HG02763 (cell line): ENCODE results near the gene FXYD7.

Source experiments
- ATAC-seq: cut with Tn5 transposase; IDR thresholded peaks from one replicate; pipeline ENCODE4 v1.9.1; 2021; ENCODE audit warnings: mild to moderate bottlenecking, moderate library complexity; ENCODE audit not compliant: unreplicated experiment

FXYD7 gene

DNA sequence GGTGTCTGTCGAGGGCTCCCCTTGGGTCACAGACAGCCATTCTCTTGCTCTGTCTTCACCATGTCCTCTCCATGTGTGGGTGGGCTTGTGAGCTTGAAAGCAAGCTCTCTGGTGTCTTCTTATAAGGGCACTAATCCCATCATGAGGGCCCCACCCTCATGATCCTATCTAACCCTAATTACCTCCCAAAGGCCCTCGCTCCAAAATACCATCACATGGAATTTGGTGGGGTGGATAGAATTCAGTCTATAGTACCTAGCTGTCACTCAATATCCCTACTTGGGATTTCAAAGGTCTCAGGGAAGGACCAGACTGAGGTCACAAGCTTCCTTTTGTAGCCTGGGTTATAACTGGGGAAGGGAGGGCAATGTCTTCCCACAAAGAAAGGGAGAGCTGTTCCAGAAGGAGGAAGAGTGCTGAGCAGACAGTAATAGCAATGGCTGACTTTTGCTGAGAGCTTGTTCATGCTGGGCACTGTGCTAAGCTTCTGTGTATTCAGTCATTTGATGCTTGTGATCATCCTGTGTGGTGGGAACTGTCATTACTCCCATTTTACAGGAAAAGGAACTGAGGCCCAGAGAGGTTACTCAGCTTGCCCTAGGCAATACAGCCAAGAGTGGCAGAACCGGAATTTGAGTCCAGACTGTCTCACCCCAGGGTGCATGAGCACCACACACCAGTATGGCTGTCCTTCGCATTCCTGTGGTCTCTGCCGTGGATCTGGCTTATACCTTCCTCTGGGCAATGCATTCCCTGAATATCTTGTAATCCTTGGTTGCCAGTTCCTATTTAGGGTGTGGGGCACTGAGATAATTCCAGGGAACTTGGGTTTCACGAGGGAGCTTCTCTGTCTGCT lies 19.6 kb downstream of the FXYD7 start:
- ATAC-seq: no peak

DNA sequence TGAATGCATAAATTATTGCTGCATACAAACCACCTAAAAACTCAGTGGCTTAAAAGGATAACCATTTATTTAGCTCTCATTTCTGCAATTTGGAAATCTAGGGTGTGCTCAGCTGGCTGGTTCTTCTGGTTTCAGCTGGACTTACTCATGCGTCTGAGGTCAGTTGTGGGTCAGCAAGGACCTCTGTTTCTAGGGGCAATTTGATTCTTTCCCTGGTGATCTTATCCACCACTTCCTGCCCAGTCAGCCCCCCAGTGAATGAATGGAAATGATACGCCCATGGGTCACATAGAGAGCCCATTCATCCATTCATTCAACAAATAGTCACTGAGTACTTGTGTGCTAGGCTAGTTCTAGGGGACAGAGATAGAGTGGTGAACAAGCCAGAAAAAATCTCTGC lies 21.4 kb downstream of the FXYD7 start:
- no peak for ATAC-seq

DNA sequence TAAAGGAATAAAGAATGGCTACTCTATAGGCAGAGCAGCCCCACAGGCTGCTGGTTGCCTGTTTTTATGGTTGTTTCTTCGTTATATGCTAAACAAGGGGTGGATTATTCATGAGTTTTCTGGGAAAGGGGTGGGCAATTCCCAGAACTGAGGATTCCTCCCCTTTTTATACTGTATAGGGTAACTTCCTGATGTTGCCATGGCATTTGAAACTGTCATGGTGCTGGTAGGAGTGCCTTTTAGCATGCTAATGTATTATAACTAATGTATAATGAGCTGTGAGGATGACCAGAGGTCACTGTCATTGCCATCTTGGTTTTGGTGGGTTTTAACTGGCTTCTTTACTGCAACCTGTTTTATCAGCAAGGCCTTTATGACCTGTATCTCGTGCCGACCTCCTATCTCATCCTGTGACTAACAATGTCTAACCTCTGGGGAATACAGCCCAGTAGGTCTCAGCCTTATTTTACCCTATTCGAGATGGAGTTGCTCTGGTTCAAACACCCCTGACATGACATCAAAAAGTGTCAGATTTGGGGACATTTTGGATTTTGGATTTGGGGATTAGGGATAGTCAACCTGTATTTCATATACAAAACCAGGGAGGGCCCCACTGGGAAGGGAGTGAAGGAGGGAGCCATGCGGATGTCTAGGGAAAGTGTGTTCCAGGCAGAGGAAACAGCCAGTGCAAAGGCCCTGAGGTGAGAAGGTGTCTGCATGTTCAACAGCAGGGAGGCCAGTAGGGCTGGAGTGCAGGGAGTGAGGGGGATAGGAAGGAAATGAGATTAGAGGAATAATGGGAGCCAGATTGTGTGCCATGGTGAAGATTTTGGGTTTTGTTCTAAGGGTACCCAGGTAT lies 22.4 kb downstream of the FXYD7 start:
- ATAC-seq: no peak

DNA sequence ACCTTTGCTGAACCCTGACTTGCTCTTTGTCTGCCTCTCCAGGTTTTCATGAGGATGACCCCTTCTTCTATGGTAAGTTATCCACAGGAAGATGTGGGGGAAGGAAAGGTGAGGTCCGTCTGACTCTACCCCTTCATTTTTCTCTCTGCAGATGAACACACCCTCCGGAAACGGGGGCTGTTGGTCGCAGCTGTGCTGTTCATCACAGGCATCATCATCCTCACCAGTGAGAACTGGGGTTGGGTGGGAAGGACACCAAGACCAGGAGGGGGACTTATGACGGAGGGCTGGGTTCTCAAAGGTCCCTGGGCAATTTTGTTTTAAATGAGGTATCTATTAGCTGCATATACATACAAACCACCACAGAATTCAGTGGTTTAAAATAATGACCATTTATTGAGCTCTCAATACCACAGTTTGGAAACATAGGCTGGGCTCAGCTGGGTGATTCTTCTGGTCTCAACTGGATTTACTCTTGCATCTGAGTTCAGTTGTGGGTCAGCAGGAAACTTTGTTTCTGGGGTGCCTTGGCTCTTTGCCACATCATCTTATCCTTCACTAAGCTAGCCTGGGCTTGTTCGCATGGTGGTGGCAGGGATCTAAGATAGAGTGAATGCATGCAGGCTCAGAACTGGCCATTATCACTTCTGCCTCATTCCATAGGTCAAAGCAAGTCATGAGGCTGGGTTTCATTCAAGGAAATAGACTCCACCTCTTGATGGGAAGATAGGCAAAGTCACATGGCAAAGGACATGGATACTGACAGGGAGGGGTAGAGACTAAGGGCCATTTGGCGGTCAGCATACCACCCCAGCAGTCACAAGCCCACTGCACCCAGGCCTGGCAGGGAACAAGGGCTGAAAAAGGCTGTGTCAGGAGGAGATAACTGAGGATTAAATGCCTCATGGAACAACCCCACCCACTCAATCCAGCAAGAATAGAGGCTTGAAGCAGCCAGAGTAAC lies 23.3 kb downstream of the FXYD7 start:
- ATAC-seq: no peak

DNA sequence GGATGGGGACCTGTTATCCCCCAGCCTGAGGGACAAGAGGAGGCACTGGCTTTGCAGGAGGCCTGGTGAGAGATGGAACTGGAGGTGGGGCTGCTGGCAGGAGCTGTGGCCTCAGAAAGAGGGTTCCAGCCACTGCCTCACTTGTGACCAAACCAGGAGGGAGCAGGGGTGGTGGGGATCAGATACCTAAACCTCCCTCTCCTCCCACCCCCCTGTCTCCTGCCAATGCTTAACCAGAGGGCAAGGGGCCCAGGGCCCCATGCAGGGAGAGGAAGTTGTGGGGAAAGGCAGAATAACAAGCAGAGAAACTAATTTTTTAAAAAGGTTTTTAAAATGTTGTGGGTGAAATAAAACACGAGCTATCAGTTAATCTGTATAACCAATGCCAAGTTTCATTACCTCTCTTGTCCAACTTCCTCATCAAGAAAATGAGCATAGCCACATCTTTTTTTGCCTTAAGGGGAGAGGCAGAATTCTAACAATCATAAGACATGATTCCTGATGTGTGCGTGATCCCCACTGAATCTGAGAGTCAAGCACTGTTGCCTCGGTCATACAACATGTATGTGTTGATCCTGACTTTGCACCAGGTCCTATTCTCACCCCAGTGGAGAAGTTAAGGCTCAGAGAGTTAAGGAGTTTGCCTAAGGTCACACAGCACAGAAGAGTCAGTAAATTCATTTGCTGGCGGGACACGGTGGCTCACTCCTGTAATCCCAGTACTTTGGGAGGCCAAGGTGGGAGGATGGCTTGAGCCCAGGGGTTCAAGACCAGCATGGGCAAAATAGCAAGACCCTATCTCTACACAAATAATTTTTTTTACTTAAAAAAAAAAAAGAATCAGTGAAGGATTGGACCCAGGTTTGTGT lies 24.4 kb downstream of the FXYD7 start:
- no peak for ATAC-seq

- no peak for ATAC-seq
Observed at GRCh38 chr19:35168196-35168595, 25.1 kb downstream of the FXYD7 start.

DNA sequence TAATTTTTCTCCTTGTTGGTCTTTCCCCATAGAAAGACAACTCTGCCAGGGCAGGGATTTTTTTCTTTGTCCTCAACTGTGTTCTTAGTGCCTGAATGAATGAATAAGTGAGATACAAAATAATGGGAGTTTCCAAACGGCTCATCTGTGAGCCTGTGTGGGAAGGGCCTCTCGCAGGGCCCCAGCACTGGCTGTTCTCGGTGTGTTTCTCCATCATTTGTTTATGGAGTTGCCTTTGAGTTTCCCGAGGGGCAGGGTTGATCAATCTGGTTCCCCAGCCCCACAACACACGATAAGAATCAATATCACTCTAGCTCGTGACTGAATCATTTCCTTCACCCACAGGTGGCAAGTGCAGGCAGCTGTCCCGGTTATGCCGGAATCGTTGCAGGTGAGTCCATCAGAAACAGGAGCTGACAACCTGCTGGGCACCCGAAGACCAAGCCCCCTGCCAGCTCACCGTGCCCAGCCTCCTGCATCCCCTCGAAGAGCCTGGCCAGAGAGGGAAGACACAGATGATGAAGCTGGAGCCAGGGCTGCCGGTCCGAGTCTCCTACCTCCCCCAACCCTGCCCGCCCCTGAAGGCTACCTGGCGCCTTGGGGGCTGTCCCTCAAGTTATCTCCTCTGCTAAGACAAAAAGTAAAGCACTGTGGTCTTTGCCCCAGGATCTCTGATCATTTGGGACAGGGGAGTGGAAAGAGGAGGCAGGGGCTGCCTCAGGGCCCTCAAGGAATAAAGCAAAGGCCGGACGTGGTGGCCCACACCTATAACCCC lies 26.4 kb downstream of the FXYD7 start:
- ATAC-seq: no peak

DNA sequence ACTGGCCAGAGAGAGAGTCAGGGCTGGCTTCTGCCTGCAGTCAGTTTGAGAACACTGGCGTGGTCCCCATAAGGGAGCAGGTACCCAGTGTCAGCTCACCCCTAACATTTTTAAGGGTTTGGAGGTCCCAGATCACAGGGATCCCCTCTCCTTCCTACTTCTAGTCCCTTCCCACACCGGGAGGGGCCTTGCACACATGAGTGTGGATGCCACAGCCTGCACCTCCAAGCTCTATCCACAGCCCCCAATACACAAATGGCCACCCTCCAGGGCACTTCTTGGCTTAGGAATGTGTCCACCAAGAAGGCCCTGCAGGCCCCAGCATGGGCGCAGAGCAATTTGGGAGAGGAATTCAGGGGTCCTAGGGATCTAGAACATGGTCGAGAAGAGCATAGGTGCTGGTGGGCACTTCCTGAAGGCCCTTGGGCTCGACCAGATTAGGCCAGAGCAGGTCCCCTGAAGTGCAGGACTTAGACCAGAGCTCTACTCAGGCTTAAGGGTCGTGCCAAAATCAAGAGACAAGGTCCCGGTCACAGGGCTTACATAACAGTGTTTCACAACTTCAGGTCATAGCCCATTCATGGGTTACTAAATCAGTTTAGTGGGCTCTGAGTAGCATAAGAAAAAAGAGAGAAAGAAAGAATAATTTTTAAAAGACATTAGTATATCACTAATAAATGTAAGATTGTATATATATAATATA lies 27.5 kb downstream of the FXYD7 start:
- no peak for ATAC-seq

DNA sequence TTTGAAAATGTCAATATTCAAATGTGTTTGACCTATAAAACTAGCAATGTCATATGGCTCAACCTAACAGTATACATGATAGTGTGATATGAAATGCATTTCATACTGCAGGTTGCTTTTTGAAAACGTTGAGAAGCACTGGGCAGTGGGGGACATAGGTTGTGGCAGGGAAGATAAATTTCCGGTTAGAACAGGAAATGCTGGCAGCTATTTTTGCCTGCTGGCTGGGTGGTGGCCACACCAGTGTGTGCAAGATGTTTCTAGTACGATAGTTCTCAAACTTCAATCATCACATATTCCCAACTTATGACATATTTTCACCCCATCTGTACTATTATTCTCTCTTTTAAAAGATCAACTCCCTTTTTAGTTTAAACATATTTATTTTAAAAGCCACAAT lies 28.7 kb downstream of the FXYD7 start:
- ATAC-seq: no peak

DNA sequence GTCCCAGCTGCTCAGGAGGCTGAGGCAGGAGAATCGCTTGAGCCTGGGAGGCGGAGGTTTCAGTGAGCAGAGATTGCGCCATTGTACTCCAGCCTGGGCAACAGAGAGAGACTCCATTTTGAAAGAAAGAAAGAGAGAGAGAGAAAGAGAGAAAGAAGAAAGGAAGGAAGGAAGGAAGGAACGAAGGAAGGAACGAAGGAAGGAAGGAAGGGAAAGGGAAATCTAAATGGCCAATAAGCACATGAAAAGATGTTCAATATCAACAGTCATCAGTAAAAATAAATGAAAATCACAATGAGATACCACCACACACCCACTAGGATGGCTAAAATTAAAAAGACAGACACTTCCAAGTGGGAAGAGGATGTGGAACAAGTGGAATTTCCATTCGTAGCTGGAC lies 31.2 kb downstream of the FXYD7 start:
- no peak for ATAC-seq

GRCh38 chr19:35176181-35176570 lies 33.1 kb downstream of the FXYD7 start:
- ATAC-seq: no peak

- ATAC-seq: no peak
Observed at GRCh38 chr19:35177377-35178274, 34.6 kb downstream of the FXYD7 start.

GRCh38 chr19:35178701-35179100 lies 35.6 kb downstream of the FXYD7 start:
- no peak for ATAC-seq

- no peak for ATAC-seq
Observed at GRCh38 chr19:35179830-35180229, 36.8 kb downstream of the FXYD7 start.

DNA sequence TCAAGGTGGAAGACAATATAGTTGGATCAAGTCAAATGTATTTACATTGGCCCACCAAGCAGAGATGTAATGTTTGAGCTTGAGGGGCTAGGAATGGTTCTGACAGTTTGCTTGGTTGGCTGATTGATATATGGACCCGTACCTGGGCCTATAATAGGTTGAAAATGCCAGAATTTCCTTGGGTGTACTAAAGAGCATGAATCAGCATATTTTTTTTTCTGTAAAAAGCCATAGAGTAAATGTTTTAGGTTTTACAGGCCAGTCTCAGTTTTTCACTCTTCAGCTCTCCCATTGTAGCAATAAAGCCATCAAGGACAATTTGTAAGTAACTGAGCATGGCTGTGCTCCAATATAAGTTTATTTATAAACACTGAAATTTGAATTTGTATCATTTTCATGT lies 38.3 kb downstream of the FXYD7 start:
- no peak for ATAC-seq

DNA sequence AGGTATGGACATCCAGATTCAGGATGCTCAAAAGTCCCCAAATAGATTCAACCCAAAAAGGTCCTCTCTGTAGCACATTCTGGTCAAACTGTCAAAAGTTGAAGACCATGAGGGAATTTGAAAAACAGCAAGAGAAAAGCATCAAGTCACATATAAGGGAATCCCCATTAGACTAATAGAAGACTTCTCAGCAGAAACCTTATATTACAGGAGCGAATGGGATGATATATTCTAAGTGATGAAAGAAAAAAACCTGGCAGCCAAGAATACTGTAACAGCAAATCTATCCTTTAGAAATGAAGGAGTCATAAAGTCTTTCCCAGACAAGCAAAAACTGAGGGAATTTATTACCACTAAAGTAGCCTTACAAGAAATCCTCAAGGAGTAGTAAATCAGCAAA lies 41.2 kb downstream of the FXYD7 start:
- ATAC-seq: no peak

DNA sequence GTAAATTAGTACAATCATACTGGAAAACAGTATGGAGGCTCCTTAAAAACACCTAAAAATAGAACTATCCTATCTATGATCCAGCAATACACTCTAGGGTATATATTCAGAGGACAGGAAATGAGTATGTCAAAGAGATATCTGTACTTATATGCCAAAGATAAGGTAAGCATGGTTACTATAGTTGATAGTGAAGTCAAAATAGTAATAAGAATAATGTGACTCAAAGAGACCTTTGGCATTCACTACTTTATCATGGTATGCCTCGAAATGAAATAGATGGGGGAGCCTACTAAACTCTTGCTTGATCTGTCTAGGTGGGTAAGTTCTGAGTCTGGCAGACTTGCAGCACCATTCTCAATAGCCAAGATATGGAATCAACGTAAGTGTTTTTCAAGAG lies 41.8 kb downstream of the FXYD7 start:
- ATAC-seq: no peak
